ENCODE results near the gene JADE1.

The JADE1 gene

GRCh38 chr4:128810871-128811570, 1.5 kb downstream of the JADE1 start:
- DNase-seq = peak; percentile 60 to 76

GRCh38 chr4:128811571-128812441, 2.3 kb downstream of the JADE1 start:
- DNase-seq = peak; percentile 25 to 65

- DNase-seq = peak in 1 of 2 experiments; percentile 56
These were observed 3.1 kb downstream of the JADE1 start for GRCh38 chr4:128812442-128813235.

- no peak for DNase-seq
These were observed 4.5 kb downstream of the JADE1 start for GRCh38 chr4:128813965-128814364.

GRCh38 chr4:128818442-128818841, 8.9 kb downstream of the JADE1 start:
- DNase-seq = no peak

GRCh38 chr4:128819082-128819742, 9.7 kb downstream of the JADE1 start:
- no peak for DNase-seq

- DNase-seq = no peak
These were observed 11.2 kb downstream of the JADE1 start for GRCh38 chr4:128820671-128821070.

GRCh38 chr4:128821151-128821550, 11.7 kb downstream of the JADE1 start:
- DNase-seq = no peak

- DNase-seq = no peak
These were observed 13.6 kb downstream of the JADE1 start for GRCh38 chr4:128823025-128823661.

GRCh38 chr4:128825226-128825625, 15.7 kb downstream of the JADE1 start:
- no peak for DNase-seq

GRCh38 chr4:128827296-128827695, 17.8 kb downstream of the JADE1 start:
- DNase-seq = no peak

- DNase-seq = no peak
These were observed 21.5 kb downstream of the JADE1 start for GRCh38 chr4:128830906-128831503.

- no peak for DNase-seq
These were observed 22.2 kb downstream of the JADE1 start for GRCh38 chr4:128831531-128832242.

- DNase-seq = no peak
These were observed 22.7 kb downstream of the JADE1 start for GRCh38 chr4:128832243-128832625.

GRCh38 chr4:128835498-128836222, 26.2 kb downstream of the JADE1 start:
- no peak for DNase-seq

- DNase-seq = no peak
These were observed 27.7 kb downstream of the JADE1 start for GRCh38 chr4:128837198-128837597.

- DNase-seq = no peak
These were observed 28.2 kb downstream of the JADE1 start for GRCh38 chr4:128837679-128838078.

- no peak for DNase-seq
These were observed 31.3 kb downstream of the JADE1 start for GRCh38 chr4:128840711-128841318.

- no peak for DNase-seq
These were observed 31.9 kb downstream of the JADE1 start for GRCh38 chr4:128841402-128841801.

- DNase-seq = no peak
These were observed 35.4 kb downstream of the JADE1 start for GRCh38 chr4:128844931-128845330.
